ENCODE measurements around the gene TRAPPC8. TPM values are rescaled to one million over a fixed set of nuclear protein-coding genes. Genes with fewer than 3 reads are reported as not detected.

Gene TRAPPC8
- total and polyA plus RNA-seq, 10 of the 15 experiments (the other 5 are each of a cell fraction or from before 2014, with no cell fraction given): 13.0 to 75.4 (median 24.8) TPM

DNA sequence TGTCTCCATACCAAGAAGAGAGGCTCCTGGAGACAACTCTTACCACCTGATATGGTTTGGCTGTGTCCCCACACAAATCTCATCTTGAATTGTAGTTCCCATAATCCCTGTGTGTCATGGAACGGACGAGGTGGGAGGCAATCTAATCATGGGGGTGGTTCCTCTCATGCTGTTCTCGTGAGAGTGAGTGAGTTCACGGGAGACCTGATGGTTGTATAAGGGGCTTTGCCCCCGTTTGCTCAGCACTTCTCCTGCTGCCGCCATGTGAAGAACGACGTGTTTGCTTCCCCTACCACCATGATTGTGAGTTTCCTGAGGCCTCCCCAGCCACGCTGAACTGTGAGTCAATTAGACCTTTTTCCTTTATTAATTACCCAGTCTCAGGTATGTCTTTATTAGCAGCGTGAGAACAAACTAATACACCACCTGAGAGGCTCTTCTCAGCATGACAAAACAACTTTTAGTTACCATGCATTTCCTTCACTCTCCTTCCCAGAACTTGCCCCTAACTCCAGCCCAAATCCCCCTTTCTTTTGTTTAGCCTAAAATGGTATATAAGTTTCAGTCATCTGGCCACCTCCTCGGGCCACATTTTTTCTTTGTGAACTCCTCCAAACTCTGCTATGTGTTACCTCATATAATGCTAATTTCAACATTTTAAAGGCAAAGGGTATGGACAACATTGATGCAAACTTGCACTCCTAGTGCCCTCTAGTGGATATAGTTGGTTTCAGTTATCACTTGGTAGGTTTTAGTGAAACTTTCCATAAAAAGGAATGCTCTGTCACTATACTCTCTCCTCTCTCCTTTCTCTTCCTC lies 123.6 kb downstream of the TRAPPC8 start:
- Histone ChIP-seq H3K4me3 (no peak overlapping the region), H3K4me2 (ENCODE audit: control insufficient read depth, insufficient read depth) (no peak overlapping the region), H3K4me1 (ENCODE audit: control insufficient read depth, insufficient read depth, low read length) (no peaks in the 10 kb centered on the region; the same call in 1 of the 2 replicates), H3K27me3 (replicated peaks in 1 of 2; ENCODE audit: control insufficient read depth in 2 of 2, insufficient read depth in 2 of 2, low read length in 1 of 2) (no peaks in the 10 kb centered on the region), H3K9ac (ENCODE audit: control insufficient read depth, insufficient read depth, low read length) (no peak overlapping the region), H3K36me3 (ENCODE audit: control insufficient read depth in 2 of 2, insufficient read depth in 2 of 2, low read length in 1 of 2) (no peaks in the 10 kb centered on the region), H3K79me2 (ENCODE audit: control insufficient read depth, insufficient read depth, low read length) (no peaks in the 10 kb centered on the region), H3K9me3 (replicated peaks; ENCODE audit: control insufficient read depth, insufficient read depth, low read length) (no peaks in the 10 kb centered on the region), H2AFZ (ENCODE audit: control insufficient read depth, low read depth, low read length) (no peak overlapping the region), H4K20me1 (ENCODE audit: control insufficient read depth, insufficient read depth) (no peaks in the 10 kb centered on the region), H3K27ac (ENCODE audit: control insufficient read depth, insufficient read depth) (no peak overlapping the region)
- ChIA-PET POLR2A (no interaction called here), RAD21 (ENCODE audit: unreplicated experiment) (interaction anchor here (0.7 to 2.1 kb wide), 6 partner anchors 71 to 263 kb away, joined by 3 to 14 read pairs (median 5); no protein-coding TSS in a partner anchor), SMC1A (ENCODE audit: uncharacterized antibody, unreplicated experiment) (interaction anchor here (0.7 to 3.3 kb wide), 14 partner anchors 23 to 263 kb away, joined by 3 to 29 read pairs (median 4); no protein-coding TSS in a partner anchor), CTCF (interaction anchor here (0.7 to 2.9 kb wide), 21 partner anchors 9 to 312 kb away, joined by 3 to 37 read pairs (median 5); no protein-coding TSS in a partner anchor)
- TF ChIP-seq RAD21 (IDR thresholded peaks at IDR 0.05; ENCODE audit: insufficient read depth, low read depth, low read length) (peak; percentile 94), SMARCA5 (IDR thresholded peaks at IDR 0.05) (0 out of 2 replicates have a peak, but pooled peaks have one; percentile 66), SMC3 (IDR thresholded peaks at IDR 0.05; ENCODE audit: borderline replicate concordance, low read length) (peak; percentile 93), STAT1 (conservative IDR thresholded peaks at IDR 0.05) (no peak), IKZF2 (IDR thresholded peaks at IDR 0.05) (peak in 1 of 2 experiments; percentile 21; a peak in 1 of 4 replicates), RB1 (IDR thresholded peaks at IDR 0.05; ENCODE audit: borderline replicate concordance) (no peak; the same call in 1 of the 2 replicates), ATF7 (IDR thresholded peaks at IDR 0.05; ENCODE audit: low read depth) (0 out of 2 replicates have a peak, but pooled peaks have one; percentile 19), ZNF24 (IDR thresholded peaks at IDR 0.05) (0 out of 2 replicates have a peak, but pooled peaks have one; percentile 8), KAT2A (conservative IDR thresholded peaks at IDR 0.05; ENCODE audit: control insufficient read depth, low read depth, low read length) (no peak)
- TF ChIP-seq, protein P1, sequence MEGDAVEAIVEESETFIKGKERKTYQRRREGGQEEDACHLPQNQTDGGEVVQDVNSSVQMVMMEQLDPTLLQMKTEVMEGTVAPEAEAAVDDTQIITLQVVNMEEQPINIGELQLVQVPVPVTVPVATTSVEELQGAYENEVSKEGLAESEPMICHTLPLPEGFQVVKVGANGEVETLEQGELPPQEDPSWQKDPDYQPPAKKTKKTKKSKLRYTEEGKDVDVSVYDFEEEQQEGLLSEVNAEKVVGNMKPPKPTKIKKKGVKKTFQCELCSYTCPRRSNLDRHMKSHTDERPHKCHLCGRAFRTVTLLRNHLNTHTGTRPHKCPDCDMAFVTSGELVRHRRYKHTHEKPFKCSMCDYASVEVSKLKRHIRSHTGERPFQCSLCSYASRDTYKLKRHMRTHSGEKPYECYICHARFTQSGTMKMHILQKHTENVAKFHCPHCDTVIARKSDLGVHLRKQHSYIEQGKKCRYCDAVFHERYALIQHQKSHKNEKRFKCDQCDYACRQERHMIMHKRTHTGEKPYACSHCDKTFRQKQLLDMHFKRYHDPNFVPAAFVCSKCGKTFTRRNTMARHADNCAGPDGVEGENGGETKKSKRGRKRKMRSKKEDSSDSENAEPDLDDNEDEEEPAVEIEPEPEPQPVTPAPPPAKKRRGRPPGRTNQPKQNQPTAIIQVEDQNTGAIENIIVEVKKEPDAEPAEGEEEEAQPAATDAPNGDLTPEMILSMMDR (IDR thresholded peaks at IDR 0.05 in 2 of 3, conservative IDR thresholded peaks at IDR 0.05 in 1 of 3; ENCODE audit: control insufficient read depth in 2 of 3, extremely low read depth in 1 of 3, insufficient read depth in 1 of 3, low read depth in 3 of 3, low read length in 3 of 3): peak; percentile 57 to 80 (median 64); a peak in 5 of 6 replicates
- TF ChIP-seq, protein P2, sequence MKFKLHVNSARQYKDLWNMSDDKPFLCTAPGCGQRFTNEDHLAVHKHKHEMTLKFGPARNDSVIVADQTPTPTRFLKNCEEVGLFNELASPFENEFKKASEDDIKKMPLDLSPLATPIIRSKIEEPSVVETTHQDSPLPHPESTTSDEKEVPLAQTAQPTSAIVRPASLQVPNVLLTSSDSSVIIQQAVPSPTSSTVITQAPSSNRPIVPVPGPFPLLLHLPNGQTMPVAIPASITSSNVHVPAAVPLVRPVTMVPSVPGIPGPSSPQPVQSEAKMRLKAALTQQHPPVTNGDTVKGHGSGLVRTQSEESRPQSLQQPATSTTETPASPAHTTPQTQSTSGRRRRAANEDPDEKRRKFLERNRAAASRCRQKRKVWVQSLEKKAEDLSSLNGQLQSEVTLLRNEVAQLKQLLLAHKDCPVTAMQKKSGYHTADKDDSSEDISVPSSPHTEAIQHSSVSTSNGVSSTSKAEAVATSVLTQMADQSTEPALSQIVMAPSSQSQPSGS (IDR thresholded peaks at IDR 0.05; ENCODE audit: low read length): peak; percentile 41; the same call in 1 of the 2 replicates
- ATAC-seq: peak; percentile 95
- FAIRE-seq: peak; percentile 77
- no TSS peak for BruUV-seq (replicated peaks)
- 39% methylated on average over 11 of the region's 11 CpGs for WGBS (ENCODE audit: insufficient coverage, insufficient replicate concordance, low lambda C conversion rate, missing lambda C conversion rate)
- intact Hi-C loops (cut with micrococcal nuclease; ENCODE audit: unreplicated experiment) (loop anchor here (1.0 to 5.0 kb wide), 5 partner anchors 78 to 392 kb away; no protein-coding TSS in a partner anchor), in situ Hi-C loops (cut with MboI) (no loop called here)
- DNase-seq (ENCODE audit: low read depth, low spot score): no peak
